Transverse colon (tissue), 4 donors: ENCODE data around the gene ZNF618.

Experiments used
- POLR2A ChIP-seq: fragments of 450-650 bp; IDR thresholded peaks from one replicate; pipeline ENCODE4 v1.6.1; 2016; ENCODE audit warnings: antibody characterized with exemption, mild to moderate bottlenecking, moderate library complexity
- POLR2AphosphoS5 ChIP-seq, 3 donors: sonication (generic); formaldehyde crosslinking; IDR thresholded peaks; one replicate each; pipeline ENCODE4 v1.6.1; 2016; ENCODE audit warnings: antibody characterized with exemption in 3 of 3
- TF ChIP-seq, protein P1 (sequence below), 5 experiments: fragments of 200-600 bp in 3 of 5; fragments of 450-650 bp in 2 of 5; sonication (generic) in 3 of 5; IDR thresholded peaks; 1 replicate in 2 of 5; 2 replicates in 3 of 5; pipeline ENCODE4 v1.5.1; 2016 to 2017; ENCODE audit warnings: antibody characterized with exemption in 5 of 5, inconsistent platforms in 3 of 5, mild to moderate bottlenecking in 2 of 5, moderate library complexity in 1 of 5

DNA sequence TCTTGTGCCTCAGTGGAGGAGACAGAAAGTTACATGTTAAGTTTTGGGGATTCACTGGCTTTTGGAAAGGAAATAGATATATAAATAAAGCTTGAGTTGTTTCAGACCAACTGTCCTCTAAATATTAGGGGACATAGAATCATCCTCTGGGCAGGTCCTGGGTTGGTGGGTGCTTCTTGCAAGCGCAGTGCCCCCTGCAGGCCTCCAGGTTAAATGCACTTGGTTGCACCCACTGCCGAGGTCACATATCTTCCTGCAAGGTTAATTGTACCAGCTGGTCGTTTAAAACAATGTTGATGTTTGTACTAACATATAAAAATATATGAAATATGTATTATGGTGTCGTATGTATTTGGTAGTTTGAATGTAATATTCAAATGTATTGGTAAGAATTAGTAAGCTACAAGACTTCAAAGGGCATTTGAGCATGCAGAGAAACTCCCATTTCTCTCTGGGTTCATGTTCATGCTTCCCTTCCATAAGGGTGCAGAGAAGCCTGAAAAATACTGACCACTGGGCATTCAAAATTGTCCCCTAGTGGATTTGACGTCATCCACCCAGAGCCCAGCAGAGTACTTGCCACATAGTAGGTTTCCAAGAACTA is 87.0 kb downstream of the ZNF618 start:
- TF ChIP-seq, protein P1, sequence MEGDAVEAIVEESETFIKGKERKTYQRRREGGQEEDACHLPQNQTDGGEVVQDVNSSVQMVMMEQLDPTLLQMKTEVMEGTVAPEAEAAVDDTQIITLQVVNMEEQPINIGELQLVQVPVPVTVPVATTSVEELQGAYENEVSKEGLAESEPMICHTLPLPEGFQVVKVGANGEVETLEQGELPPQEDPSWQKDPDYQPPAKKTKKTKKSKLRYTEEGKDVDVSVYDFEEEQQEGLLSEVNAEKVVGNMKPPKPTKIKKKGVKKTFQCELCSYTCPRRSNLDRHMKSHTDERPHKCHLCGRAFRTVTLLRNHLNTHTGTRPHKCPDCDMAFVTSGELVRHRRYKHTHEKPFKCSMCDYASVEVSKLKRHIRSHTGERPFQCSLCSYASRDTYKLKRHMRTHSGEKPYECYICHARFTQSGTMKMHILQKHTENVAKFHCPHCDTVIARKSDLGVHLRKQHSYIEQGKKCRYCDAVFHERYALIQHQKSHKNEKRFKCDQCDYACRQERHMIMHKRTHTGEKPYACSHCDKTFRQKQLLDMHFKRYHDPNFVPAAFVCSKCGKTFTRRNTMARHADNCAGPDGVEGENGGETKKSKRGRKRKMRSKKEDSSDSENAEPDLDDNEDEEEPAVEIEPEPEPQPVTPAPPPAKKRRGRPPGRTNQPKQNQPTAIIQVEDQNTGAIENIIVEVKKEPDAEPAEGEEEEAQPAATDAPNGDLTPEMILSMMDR (IDR thresholded peaks at IDR 0.05) = peak; percentile 39 to 68 (median 56)
- no peak for TF ChIP-seq POLR2A
- TF ChIP-seq POLR2AphosphoS5 (IDR thresholded peaks at IDR 0.05) = no peak
